Stimulated activated CD4-positive, alpha-beta T cell treated with anti-CD3 and anti-CD28 coated beads, Interleukin-1b, Interleukin-23, amount 100 ng/mL, for 4 hours (primary cell): ENCODE results near the gene KCNC1.

Experiments
- DNase-seq, 2 donors: peaks; one replicate each; pipeline ENCODE4 v3.0.0-alpha.2; 2020; ENCODE audit warnings: low read depth in 2 of 2

Gene KCNC1

DNA sequence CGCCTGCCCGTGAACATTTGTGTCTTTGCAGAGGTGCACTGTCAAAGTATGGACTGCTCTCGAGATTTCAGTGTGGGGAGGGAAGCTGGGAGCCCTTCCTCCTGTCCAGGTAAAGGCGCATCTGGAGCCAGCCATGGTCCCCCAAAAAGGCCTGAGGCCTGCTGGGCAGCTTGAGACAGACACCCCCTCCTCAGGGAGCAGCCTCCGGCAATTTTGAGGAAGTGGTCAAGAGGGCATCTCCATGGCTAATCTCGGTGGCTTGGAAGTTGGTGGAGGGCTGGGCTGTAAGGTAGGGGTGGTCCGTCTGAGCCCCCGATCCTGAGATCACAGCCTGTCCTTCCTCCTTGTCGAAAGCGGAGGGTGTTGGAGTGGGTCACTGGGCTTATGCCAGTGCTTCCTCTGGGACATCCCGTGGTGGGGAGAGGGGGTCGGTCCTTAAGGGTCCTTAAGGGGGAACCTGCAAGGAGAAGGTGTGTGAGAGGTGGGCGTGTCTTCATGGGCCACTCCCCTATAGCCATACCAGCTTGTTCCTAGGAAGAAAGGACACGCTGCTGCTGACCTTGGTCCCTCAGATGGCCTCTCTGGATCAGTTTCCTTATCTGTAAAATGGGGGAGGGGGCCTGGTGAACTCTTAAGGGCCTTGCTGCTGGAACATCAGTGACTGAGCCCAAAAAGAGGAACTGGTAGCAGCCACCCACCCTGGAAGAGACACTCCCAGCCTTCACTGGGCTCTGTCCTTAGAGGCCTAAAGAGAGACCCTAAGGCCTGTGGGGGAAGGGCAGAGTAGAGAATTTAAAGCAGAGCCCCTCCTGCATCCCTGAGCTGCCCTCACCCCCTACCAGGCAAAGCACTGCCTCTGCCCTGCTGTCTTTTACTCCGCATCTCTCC lies 2.6 kb downstream of the KCNC1 start:
- DNase-seq = no peak

DNA sequence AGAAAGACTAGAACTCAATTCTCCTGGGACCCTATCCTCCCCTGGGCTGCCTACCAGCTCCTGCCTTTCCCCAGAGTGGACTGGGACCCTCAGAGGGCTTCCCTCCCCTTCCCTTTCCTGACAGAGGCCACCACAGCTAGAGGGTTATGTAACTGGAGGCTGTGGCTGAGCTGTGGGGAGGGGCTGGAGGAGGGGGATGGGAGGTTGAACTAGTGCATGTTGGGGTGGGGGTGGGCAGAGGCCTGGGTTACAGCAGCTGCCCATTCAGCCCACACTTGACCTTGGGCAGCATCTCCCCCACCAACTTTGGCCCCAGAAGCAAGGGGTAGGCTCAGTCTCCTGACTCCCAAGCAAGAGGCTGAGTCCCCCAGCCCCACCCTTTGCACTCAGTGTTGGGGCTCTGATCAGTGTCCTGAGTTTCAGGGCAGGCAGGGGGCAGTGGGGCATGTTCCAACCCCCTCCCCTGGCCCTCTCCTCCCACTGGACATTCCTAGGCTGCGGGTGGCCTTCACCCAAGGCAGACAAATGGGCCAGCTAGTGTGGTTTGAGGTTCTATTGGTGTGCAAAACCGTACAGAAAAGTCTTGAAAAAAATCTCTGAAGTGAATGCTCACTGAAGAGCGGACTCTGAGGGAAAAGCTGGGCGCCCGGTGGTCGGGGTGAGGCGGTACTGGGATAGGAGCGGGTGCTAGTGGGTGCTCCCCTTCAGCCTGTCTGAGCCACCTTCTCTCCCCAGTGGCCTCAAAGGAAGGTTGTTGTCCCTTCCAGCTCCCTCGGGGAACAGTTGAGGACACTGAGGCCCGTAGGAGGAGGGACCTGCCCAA lies 3.8 kb downstream of the KCNC1 start:
- no peak for DNase-seq

DNA sequence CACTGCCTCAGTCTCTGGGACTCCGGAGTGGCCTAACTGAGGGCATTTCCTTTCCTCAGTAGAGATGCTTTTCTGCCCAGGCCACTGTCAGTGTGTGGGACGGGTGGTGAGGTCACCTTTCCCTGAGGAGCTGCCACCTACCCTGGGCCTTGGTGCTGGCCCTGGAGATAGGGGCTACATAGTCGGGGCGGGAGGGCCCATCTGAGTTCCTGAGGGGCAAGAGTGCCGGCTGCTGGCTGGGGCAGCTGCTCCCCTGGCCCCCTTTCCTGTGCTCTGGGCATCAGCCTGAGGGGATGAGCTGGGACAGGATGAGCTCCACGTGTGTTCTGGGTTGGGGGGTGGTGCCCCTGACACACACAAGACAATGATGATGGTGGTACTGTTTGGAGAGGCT lies 5.4 kb downstream of the KCNC1 start:
- DNase-seq = no peak

DNA sequence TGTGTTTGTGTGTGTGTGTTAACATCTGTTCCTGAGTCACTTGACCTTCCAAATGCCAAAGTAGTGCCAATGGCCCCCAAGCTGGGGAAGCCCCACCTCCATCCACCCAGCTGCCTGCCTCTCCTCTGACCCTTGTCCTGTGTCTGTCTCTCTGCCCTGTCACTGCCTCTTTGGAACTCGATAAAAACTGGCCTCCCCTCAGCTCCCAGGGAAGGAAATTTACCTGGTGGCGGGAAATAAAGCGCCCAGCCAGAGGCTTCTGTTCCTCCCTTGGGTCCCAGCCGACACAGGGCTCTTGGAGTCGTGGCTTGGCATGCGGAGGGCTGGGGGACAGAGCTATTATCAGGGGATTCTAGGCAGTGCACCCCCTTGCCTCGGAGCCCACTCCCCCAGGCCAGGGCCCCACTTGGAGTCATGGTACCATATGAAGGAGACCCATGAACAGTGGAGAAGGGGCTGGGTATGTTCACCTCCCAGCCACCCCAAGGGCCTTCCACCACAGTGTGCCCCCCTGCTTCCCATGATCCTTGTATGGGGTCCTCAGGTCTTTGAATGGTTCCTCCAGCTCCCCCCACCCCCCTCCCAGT lies 6.2 kb downstream of the KCNC1 start:
- no peak for DNase-seq

DNA sequence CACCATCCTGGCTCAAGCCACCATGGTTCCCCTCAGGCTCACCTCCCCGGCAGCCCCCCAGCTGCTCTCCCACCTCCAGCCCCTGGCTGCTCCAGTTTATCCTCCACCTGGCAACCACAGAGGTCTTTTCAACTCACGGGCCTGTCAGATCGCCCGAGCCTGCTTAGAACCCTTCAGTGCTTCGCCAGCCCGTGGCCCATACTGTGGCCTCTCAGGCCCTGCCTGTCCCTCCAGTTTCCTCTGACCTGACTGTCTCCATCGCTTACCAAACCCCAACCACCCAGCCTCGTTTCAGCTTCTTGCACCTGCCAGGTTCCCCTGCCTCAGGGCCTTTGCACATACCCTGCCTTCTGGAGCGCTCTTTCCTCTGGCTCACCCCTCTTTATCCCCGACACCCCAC lies 6.9 kb downstream of the KCNC1 start:
- no peak for DNase-seq

DNA sequence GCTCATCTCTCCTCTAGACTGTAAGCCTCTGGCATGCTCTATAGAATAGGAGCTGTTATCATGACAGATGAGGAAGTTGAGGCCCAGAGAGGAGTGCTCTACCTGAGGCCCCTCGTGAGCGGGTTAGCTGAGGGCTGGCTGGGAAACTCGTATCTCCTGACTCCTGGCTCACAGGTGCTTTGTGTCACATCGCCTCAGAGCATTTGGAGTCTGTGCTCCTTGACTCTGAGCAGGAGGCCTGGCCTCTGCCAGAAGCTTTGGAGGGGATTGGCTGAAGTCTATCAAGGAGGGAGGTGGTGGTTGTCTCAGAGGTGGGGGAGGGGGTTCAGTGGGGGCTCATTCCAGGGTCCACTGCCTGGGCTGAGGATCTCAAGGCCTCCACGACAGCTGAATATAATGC lies 7.4 kb downstream of the KCNC1 start:
- DNase-seq = no peak

DNA sequence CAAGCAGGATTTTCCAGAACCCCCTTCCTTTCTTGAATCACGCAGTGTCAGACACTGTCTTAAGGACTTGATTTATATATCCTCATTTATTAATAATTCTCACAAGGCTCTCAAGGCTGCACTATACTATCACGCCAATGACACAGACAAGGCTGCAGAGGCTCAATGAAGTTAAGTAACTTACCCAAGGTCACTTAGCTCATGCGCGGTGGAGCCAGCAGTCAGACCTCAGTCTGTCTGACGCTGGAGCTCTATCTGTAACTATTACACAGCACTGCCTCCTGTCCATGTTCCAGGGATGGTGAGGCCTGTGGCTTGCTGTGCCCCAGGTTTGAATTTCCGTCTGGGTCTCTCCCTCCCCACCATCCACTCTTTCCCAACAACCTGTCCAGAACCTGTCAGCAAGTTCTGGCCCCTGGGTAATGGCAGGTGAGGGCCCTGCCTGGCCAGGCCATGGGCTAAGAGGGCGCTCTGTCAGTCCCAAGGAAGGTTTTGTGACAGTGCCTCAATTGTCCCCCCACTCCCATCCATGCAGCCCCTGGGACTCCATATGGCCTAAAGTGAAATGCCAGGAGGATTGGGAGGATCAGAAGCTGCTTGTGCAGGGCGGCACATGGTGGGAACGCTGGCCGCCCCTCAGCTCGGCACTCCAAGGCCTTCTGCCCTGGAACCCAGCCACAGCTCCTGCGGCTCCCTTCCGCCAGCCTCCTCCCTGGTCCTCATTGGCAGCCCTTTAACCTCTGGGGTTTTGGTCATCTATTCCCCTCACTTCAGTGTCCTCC lies 8.6 kb downstream of the KCNC1 start:
- DNase-seq = no peak

DNA sequence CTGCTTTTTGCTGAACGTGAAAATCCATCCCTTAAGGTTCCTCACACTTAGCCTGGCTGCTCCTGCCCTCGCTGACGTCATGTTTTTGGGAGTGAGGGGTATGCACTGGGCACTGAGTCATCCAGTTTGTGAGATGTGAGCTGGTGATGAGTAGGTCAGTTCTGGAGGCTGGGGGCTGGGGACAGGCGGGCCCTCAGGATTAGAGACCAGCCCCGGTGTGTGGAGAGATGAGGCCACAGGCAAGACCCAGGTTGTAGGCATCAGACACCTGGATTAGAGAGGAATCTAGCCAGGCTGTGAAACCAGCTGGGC lies 9.2 kb downstream of the KCNC1 start:
- no peak for DNase-seq

DNA sequence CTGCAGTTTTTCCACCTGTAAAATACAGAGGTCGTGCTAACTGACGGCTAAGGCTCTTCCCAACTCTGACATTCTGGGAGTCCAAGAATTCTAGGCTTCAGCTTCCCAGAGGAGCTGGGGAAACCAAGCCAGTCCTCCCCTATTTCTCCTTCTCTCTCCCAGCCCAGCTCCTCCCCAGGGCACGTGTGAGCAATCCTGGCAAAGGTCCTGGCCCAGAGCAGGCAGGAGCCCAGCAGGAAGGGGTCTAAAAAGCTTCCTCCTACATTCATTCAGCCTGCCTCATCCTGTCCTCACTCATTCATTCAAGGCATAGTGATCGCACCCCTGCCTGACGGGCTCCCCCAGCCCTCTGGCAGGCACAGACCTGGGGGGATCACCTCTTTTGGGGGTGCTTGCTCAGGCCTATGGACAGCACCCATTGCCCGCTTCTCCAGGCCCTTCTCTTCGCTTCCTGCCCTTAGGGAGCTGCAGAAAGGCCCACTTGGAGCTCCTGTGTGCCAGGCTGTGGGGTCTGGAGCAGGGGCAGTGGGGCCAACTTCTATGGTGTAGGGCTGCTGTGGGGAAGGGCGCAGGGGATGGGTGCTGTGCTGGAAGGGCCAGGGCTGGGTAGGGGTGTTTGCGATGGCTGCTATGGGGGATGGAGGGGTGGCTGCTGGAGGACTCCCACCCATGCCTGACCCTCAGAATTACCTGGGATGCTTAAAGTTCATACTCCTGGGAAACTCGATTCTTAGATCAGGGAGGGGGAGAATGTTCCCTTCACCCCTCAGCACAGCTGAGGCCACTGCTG lies 9.8 kb downstream of the KCNC1 start:
- no peak for DNase-seq

DNA sequence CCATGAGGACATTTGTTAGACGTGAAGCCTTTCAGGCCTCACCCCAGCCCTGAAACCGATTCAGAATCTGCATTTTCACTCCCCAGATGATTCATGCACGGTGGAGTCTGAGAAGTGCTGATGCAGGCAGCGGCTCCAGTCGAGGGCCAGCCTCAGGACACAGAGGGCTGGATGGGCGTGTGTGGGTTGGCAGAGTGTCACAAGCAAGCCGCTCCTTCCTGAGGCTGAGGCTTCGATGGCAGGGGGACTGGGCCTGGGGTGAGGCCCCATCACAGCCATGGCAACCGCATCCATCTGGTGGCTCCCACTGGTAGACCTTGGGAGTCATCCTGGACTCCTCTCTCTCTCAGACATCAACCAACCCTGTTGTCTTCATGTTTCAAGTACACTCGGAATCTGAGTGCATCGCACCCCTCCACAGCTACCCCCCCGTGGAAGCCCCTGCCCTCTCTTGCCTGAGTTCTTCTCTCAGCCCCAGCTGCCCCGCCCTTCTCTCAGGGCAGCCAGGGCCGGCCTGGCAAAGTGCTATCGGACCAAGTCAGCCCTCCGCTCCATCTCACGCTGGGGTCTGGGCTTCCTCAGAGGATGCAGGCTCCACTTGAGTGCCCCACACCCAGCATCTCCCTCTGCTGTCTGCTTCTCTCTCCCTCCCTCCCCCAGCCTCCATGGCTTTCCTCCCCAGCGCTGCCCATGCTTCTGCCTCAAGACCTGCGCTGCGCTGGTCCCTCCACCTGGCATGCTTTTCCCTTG lies 10.6 kb downstream of the KCNC1 start:
- DNase-seq = no peak

DNA sequence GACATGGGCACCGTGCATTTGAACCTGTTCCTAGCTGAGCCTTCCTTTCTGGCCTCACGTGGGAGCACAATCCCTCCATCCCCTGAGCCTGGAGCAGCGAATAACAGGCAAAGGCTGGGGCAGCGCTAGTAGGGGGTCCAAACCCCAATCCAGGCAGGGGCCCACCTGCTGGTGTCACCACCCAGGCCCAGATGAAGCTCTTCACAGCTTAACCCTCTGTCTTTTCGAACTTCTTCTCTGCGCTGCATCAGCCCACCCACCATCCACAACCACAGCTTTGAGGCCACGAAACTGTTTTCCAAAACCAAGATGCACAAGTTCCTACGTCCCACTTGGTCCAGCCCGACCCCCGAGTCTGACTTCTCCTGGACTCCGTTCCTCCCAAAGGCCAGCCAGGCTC lies 11.5 kb downstream of the KCNC1 start:
- no peak for DNase-seq

DNA sequence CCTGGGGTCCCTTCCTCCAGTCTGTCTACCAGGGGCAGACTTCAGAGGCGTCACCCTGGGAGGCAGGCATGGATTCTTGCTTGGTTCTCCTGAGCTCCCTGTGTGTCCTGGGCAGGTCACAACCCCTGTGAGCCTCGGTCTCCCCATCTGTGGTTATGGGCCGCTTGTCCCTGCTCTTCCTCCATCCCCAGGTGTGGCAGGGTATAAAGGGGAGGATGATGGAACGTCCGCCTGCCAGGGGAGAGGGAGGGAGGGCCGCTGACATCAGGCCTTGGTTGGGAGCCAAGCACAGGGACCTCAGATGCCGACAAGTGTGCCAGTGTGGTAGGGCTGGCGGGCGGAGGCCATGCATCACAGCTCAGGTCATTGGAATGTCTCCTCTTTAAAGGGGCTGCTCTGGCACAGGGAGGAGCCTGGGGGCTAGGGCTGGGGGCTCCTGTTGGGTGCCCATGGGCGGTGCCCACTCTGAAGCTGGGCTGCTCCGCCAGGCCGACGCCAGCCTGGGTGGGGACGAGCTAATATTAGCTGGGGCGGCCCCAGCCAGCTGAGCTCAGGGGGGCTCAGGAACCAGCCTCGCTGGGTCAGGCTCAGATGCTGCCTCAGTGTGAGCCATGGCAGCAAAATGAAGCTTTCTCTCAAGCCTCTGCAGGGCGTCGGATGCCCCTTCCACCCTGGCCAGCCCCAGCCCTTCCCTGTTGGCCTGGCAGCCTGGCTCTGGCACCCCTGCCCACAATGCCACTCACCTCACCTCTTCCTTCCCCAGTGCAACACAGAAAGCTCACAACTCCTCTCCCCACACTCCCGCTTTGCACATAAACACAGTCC lies 12.8 kb downstream of the KCNC1 start:
- DNase-seq = no peak

DNA sequence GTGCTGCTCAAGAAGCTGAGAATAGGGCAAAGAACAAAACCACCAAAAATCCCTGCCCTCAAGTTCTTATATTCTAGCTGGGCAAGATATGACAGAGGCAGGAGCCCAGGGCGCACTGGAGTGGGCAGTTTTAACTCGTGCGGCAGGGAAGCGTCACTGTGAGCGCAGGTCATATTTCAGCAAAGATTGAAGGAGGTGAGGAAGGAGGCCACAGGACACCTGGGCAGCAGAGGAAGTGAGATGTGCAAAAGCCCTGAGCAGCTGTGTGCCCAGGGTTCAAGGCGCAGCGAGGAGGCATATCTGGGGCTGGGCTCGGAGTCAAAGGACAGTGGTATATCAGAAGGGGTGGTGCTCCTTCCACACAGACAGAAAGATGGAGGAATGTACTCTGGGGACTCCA lies 13.5 kb downstream of the KCNC1 start:
- DNase-seq = no peak

DNA sequence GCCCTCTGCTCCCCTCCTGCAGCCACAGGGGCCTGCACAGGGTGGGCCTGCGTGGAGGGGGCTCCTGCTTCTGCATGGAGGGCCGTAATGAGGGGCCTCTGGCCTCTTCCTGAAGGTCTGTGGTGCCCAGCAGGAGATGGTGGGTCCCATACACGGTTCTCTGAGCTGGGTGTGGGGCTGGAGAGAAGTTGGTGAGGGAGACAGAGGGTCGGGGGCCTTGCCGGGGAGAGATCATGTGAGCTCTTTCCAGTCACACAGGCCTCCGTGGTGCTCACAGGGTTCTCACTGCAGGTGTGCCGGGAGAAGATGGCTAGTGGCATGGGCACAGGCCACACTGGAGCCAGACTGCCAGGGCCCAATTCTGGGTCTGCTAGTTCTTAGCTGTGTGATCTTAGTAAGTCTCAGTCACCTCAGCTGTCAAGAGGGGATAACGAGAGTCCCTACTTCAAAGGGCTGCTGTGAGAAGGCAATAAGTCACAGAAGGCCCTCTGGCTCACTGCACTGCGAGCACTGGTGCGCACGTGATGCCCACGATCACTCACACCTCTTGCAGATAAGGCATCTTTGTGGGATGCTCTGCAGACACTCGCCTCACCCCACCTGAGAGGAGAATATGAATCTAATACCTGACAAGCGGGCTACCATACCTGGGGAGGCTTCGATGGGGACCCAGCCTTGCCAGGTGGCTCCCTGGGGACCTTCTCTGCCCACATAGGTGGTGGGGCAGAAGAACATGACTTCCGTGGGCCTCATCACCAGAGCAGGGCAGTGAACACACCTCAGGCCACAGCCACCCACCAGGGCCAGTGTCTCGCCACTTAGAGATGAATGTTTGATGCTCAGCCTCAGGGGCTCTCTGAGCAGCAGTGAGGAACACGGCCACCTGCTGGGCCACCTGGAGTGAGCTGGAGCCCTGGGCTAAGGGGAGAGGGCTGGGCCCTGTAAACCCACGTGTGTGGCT lies 14.5 kb downstream of the KCNC1 start:
- no peak for DNase-seq

DNA sequence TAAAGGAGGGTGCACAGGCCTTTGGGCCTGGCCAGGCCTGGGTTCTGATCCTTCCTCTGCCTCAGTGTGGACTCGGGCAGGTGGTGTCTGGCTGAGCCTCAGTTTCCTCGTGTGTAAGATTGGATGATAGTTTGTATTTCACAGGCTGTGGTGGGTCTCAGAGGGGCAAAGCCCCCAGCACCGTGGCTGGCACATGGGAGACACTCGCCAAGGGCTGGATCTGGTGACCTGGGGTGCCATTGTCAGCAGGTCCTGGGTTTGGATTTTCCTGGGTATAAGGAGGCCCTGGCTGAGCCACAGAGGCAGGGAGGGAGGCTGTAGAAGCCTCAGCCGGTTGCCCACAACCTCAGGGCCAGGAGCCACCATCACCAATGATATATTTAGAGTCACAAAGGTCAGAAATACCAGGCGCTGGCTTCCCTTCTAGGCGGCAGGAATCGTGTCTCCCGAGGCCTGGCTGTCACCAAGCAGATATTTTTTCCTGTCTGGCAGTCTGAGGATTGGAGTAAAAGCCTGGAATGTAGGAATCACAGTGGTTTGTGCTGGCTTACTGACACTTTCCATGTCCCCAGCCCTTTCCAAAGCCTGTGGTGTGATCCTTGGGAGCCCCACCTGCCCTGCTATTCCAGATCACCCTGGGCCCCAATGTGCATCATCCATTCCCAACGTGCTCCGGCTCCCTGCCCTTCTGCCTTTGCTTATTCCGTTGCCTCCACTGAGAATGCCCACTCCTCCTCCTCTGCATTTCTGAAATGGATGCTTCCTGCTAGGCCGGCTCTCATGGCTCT lies 15.6 kb downstream of the KCNC1 start:
- no peak for DNase-seq

DNA sequence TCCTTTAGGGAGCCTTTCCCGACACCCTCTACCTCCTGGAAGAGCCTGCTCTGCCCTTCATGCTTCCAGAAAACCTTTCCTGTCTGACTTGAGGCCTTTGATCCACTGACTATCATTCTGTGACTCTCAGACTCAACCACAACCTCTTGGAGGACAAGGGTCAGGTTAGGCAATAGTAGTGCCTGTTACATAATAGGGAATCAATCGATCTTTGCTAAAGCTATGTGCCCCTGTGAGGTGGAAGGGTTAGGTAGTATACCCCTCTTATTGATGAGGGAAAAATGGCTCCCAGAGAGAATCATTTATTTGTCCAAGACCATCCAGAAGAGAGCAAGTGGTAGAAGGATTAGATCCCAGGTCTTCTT lies 16.2 kb downstream of the KCNC1 start:
- DNase-seq = no peak

DNA sequence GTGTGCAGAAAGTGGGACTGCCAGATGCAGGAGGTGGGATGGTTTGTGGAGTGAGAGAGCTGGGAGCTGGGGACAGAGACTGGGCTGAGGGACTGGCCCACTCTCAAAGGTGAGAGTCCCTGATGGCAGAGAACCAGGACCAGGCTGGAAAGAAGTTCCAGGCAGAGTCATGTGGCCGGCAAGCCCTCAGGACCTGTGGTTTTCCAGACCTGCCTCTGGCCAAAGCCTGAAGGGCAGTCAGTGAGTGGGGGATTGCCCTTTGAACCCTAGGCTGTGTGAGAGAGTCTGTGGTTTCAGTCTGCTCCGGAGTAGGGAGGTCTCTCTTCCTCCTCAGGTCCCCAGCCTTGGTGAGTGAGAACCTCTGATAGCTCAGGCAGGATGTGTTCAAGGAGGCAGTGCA lies 17.0 kb downstream of the KCNC1 start:
- no peak for DNase-seq

DNA sequence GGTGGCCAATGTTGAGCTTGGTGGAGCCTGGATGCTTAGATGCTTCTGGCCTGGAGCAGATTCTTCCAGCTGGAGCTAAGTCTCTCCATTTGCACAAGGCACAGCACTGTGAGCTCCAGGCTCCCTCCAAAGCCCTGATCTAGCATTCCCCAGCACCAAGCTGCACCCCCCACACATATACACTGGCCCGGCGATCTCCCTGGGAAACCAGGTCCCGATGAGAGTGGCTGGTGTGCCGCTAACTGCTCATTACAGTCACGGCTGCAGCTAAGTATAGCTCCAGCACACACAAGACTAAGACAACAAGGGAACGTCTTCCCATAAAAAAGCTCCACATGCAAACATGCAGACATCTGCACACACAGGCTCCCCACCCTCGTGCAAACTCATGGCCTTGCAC lies 17.6 kb downstream of the KCNC1 start:
- no peak for DNase-seq
